ENCODE measurements around the gene HNF1B. TPM values are rescaled to one million over a fixed set of nuclear protein-coding genes. Genes with fewer than 3 reads are reported as not detected.

The HNF1B gene
- total RNA-seq, 2 donors from 2014 or later: 2.7 to 7.0 TPM

GRCh38 chr17:37731056-37731455 lies 13.8 kb downstream of the HNF1B start:
- WGBS: 94% methylated on average over 7 of the region's 12 CpGs
- no peaks in the 10 kb centered on the region for H3K36me3 ChIP-seq
- intact Hi-C loops (cut with DNase I): no loop called here
- H3K9me3 ChIP-seq: no peaks in the 10 kb centered on the region
- no peak overlapping the region for H3K27ac ChIP-seq
- H3K4me1 ChIP-seq (replicated peaks): no peaks in the 10 kb centered on the region
- DNase-seq (ENCODE audit: low spot score): no peak
- TF ChIP-seq POLR2AphosphoS5 (IDR thresholded peaks at IDR 0.05): no peak
- TF ChIP-seq CTCF (IDR thresholded peaks at IDR 0.05): no peak
- no peak for TF ChIP-seq POLR2A (IDR thresholded peaks at IDR 0.05)
- H3K4me3 ChIP-seq: no peak overlapping the region
- no peaks in the 10 kb centered on the region for H3K27me3 ChIP-seq (replicated peaks; ENCODE audit: insufficient read depth)

GRCh38 chr17:37729905-37730304 lies 15.0 kb downstream of the HNF1B start:
- TF ChIP-seq CTCF (IDR thresholded peaks at IDR 0.05) (no peak), POLR2A (IDR thresholded peaks at IDR 0.05) (no peak), POLR2AphosphoS5 (IDR thresholded peaks at IDR 0.05) (no peak)
- no peak for DNase-seq (ENCODE audit: low spot score)

GRCh38 chr17:37726891-37727675 lies 17.8 kb downstream of the HNF1B start:
- Histone ChIP-seq H3K9me3 (no peaks in the 10 kb centered on the region), H3K36me3 (no peaks in the 10 kb centered on the region), H3K27ac (no peak overlapping the region), H3K27me3 (replicated peaks; ENCODE audit: insufficient read depth) (no peaks in the 10 kb centered on the region), H3K4me1 (replicated peaks) (no peaks in the 10 kb centered on the region), H3K4me3 (no peak overlapping the region)
- WGBS: 71% methylated on average over 12 of the region's 12 CpGs
- TF ChIP-seq POLR2A (IDR thresholded peaks at IDR 0.05): no peak
- no peak for TF ChIP-seq CTCF (IDR thresholded peaks at IDR 0.05)
- no peak for TF ChIP-seq POLR2AphosphoS5 (IDR thresholded peaks at IDR 0.05)
- no peak for DNase-seq (ENCODE audit: low spot score)
- intact Hi-C loops (cut with DNase I): no loop called here

More at GRCh38 chr17:37729905-37730304, 15.0 kb downstream of the HNF1B start:
- H3K36me3 ChIP-seq: no peaks in the 10 kb centered on the region
- no peak overlapping the region for H3K27ac ChIP-seq
- no peaks in the 10 kb centered on the region for H3K4me1 ChIP-seq (replicated peaks)
- intact Hi-C loops (cut with DNase I): no loop called here
- no peak overlapping the region for H3K4me3 ChIP-seq
- no peaks in the 10 kb centered on the region for H3K27me3 ChIP-seq (replicated peaks; ENCODE audit: insufficient read depth)
- 66% methylated on average over 6 of the region's 6 CpGs for WGBS
- H3K9me3 ChIP-seq: no peaks in the 10 kb centered on the region

- Histone ChIP-seq H3K9me3 (no peaks in the 10 kb centered on the region), H3K4me1 (replicated peaks) (no peaks in the 10 kb centered on the region), H3K27ac (no peak overlapping the region), H3K4me3 (no peak overlapping the region), H3K27me3 (replicated peaks; ENCODE audit: insufficient read depth) (no peaks in the 10 kb centered on the region), H3K36me3 (no peaks in the 10 kb centered on the region)
- DNase-seq (ENCODE audit: low spot score): no peak
- 76% methylated on average over 3 of the region's 3 CpGs for WGBS
- intact Hi-C loops (cut with DNase I): no loop called here
- TF ChIP-seq POLR2AphosphoS5 (IDR thresholded peaks at IDR 0.05) (no peak), POLR2A (IDR thresholded peaks at IDR 0.05) (no peak), CTCF (IDR thresholded peaks at IDR 0.05) (no peak)
These were observed 18.6 kb downstream of the HNF1B start for GRCh38 chr17:37726248-37726647.

- intact Hi-C loops (cut with DNase I): no loop called here
These were observed 19.2 kb downstream of the HNF1B start for GRCh38 chr17:37725601-37726146.

More at GRCh38 chr17:37725601-37726146, 19.2 kb downstream of the HNF1B start:
- Histone ChIP-seq H3K4me1 (replicated peaks) (no peaks in the 10 kb centered on the region), H3K36me3 (no peaks in the 10 kb centered on the region), H3K9me3 (no peaks in the 10 kb centered on the region), H3K4me3 (no peak overlapping the region), H3K27ac (no peak overlapping the region), H3K27me3 (replicated peaks; ENCODE audit: insufficient read depth) (no peaks in the 10 kb centered on the region)
- no peak for DNase-seq (ENCODE audit: low spot score)
- 21% methylated on average over 4 of the region's 4 CpGs for WGBS
- TF ChIP-seq POLR2AphosphoS5 (IDR thresholded peaks at IDR 0.05): no peak
- TF ChIP-seq POLR2A (IDR thresholded peaks at IDR 0.05): no peak
- no peak for TF ChIP-seq CTCF (IDR thresholded peaks at IDR 0.05)

Measured in prostate gland (tissue), 2 donors.